ENCODE results near the gene LYRM1. TPM values are rescaled to one million over a fixed set of nuclear protein-coding genes. Genes with fewer than 3 reads are reported as not detected.

The LYRM1 gene
- total RNA-seq, 2 experiments from 2014 or later: 13.3 to 14.0 TPM

GRCh38 chr16:20867585-20867984 lies 33.0 kb upstream of the LYRM1 start:
- ChIA-PET CTCF (no interaction called here), POLR2A (no interaction called here)

GRCh38 chr16:20868890-20869289 lies 31.7 kb upstream of the LYRM1 start:
- TF ChIP-seq CTCF (IDR thresholded peaks at IDR 0.05): no peak
- H3K4me3 Mint-ChIP-seq: no peak overlapping the region
- H3K36me3 ChIP-seq (ENCODE audit: insufficient read depth, low read length): no peaks in the 10 kb centered on the region
- H3K9me3 ChIP-seq (ENCODE audit: control insufficient read depth in 1 of 2, insufficient read depth in 1 of 2, low read length in 2 of 2): no peaks in the 10 kb centered on the region
- intact Hi-C loops (cut with DNase I, micrococcal nuclease): no loop called here
- no peaks in the 10 kb centered on the region for H3K27me3 ChIP-seq (ENCODE audit: control insufficient read depth in 1 of 2, insufficient read depth in 2 of 2, low read length in 2 of 2)
- H3K9me3 Mint-ChIP-seq: no peaks in the 10 kb centered on the region
- peaks cover 7% of the 10 kb centered on the region for H3K4me1 ChIP-seq (ENCODE audit: insufficient read depth, low read length)
- no peaks in the 10 kb centered on the region for H3K36me3 Mint-ChIP-seq (ENCODE audit: low read depth)
- ChIA-PET POLR2A (no interaction called here), CTCF (no interaction called here)
- no peaks in the 10 kb centered on the region for H3K27me3 Mint-ChIP-seq
- ATAC-seq (ENCODE audit: poor library complexity) (no peak), DNase-seq (no peak)
- no peak overlapping the region for H3K27ac ChIP-seq (ENCODE audit: low read depth in 1 of 2, low read length in 2 of 2)
- H3K4me3 ChIP-seq (ENCODE audit: low read length): no peak overlapping the region
- no peak overlapping the region for H3K27ac Mint-ChIP-seq
- H3K4me1 Mint-ChIP-seq (ENCODE audit: low read depth): peaks cover 19% of the 10 kb centered on the region

More at GRCh38 chr16:20867585-20867984, 33.0 kb upstream of the LYRM1 start:
- no peak overlapping the region for H3K27ac Mint-ChIP-seq
- H3K36me3 Mint-ChIP-seq (ENCODE audit: low read depth): peaks cover 6% of the 10 kb centered on the region
- TF ChIP-seq CTCF (IDR thresholded peaks at IDR 0.05): no peak
- Histone ChIP-seq H3K9me3 (ENCODE audit: control insufficient read depth in 1 of 2, insufficient read depth in 1 of 2, low read length in 2 of 2) (no peaks in the 10 kb centered on the region), H3K4me1 (ENCODE audit: insufficient read depth, low read length) (no peaks in the 10 kb centered on the region), H3K27me3 (ENCODE audit: control insufficient read depth in 1 of 2, insufficient read depth in 2 of 2, low read length in 2 of 2) (no peaks in the 10 kb centered on the region), H3K36me3 (ENCODE audit: insufficient read depth, low read length) (no peaks in the 10 kb centered on the region), H3K4me3 (ENCODE audit: low read length) (no peak overlapping the region), H3K27ac (ENCODE audit: low read depth in 1 of 2, low read length in 2 of 2) (no peak overlapping the region)
- DNase-seq (no peak), ATAC-seq (ENCODE audit: poor library complexity) (no peak)
- no peak overlapping the region for H3K4me3 Mint-ChIP-seq
- H3K27me3 Mint-ChIP-seq: no peaks in the 10 kb centered on the region
- no peaks in the 10 kb centered on the region for H3K9me3 Mint-ChIP-seq
- intact Hi-C loops (cut with DNase I, micrococcal nuclease): no loop called here
- H3K4me1 Mint-ChIP-seq (ENCODE audit: low read depth): peaks cover 9% of the 10 kb centered on the region

- H3K27me3 ChIP-seq (ENCODE audit: control insufficient read depth in 1 of 2, insufficient read depth in 2 of 2, low read length in 2 of 2): no peaks in the 10 kb centered on the region
- H3K27ac Mint-ChIP-seq: no peak overlapping the region
- CTCF ChIA-PET: interaction anchor here (1.0 kb wide), 1 partner anchor 21 kb away, joined by 3 read pairs; no protein-coding TSS in a partner anchor
- no peak for ATAC-seq (ENCODE audit: poor library complexity)
- no peak for TF ChIP-seq CTCF (IDR thresholded peaks at IDR 0.05)
- peaks cover 16% of the 10 kb centered on the region for H3K4me1 ChIP-seq (ENCODE audit: insufficient read depth, low read length)
- H3K4me3 ChIP-seq (ENCODE audit: low read length): no peak overlapping the region
- POLR2A ChIA-PET: no interaction called here
- intact Hi-C loops (cut with DNase I, micrococcal nuclease): no loop called here
- no peak overlapping the region for H3K27ac ChIP-seq (ENCODE audit: low read depth in 1 of 2, low read length in 2 of 2)
- no peaks in the 10 kb centered on the region for H3K9me3 ChIP-seq (ENCODE audit: control insufficient read depth in 1 of 2, insufficient read depth in 1 of 2, low read length in 2 of 2)
- H3K36me3 ChIP-seq (ENCODE audit: insufficient read depth, low read length): no peaks in the 10 kb centered on the region
- no peaks in the 10 kb centered on the region for H3K9me3 Mint-ChIP-seq
- H3K36me3 Mint-ChIP-seq (ENCODE audit: low read depth): no peaks in the 10 kb centered on the region
- H3K4me3 Mint-ChIP-seq: no peak overlapping the region
- DNase-seq: no peak
- peaks cover 27% of the 10 kb centered on the region for H3K4me1 Mint-ChIP-seq (ENCODE audit: low read depth)
- no peaks in the 10 kb centered on the region for H3K27me3 Mint-ChIP-seq
Observed at GRCh38 chr16:20870122-20870820, 30.3 kb upstream of the LYRM1 start.

Measured in CD4-positive, alpha-beta T cell (primary cell).